H9 (cell line): ENCODE results near the gene LYPLA2. TPM values are rescaled to one million over a fixed set of nuclear protein-coding genes. Genes with fewer than 3 reads are reported as not detected.
A peak's percentile ranks its signal among the peaks of the same experiment; 100 is the strongest.

Source experiments
- DNase-seq: peaks from one replicate; pipeline ENCODE4 v3.0.0-alpha.2; 2017
- H2AFZ ChIP-seq: one replicate; pipeline ENCODE4 v1.6.1; 2013; ENCODE audit warnings: mild to moderate bottlenecking, low read length, control low read depth, moderate library complexity
- H2AK5ac ChIP-seq: 2 replicates; pipeline ENCODE4 v1.6.1; 2013; ENCODE audit warnings: low read length, control low read depth, mixed read lengths; ENCODE audit not compliant: insufficient read length
- H2BK120ac ChIP-seq: one replicate; pipeline ENCODE4 v1.6.1; 2013; ENCODE audit warnings: low read depth, mild to moderate bottlenecking, low read length, control low read depth, inconsistent platforms; ENCODE audit not compliant: poor library complexity, severe bottlenecking
- H2BK12ac ChIP-seq: 2 replicates; pipeline ENCODE4 v1.6.1; 2013; ENCODE audit warnings: low read length, control low read depth, mixed read lengths, low read depth; ENCODE audit not compliant: insufficient read length
- H2BK15ac ChIP-seq: 2 replicates; pipeline ENCODE4 v1.6.1; 2013; ENCODE audit warnings: low read depth, low read length, control low read depth
- H2BK20ac ChIP-seq: one replicate; pipeline ENCODE4 v1.6.1; 2013; ENCODE audit warnings: low read depth, mild to moderate bottlenecking, low read length, control low read depth, inconsistent platforms; ENCODE audit not compliant: poor library complexity, severe bottlenecking
- H2BK5ac ChIP-seq: 2 replicates; pipeline ENCODE4 v1.6.1; 2013; ENCODE audit warnings: low read length, control low read depth, mixed read lengths; ENCODE audit not compliant: insufficient read length
- H3K14ac ChIP-seq: 2 replicates; pipeline ENCODE4 v1.6.1; 2013; ENCODE audit warnings: low read length, control low read depth; ENCODE audit not compliant: insufficient read depth
- H3K18ac ChIP-seq: 2 replicates; pipeline ENCODE4 v1.6.1; 2013; ENCODE audit warnings: low read depth, mild to moderate bottlenecking, mixed read lengths, low read length, control low read depth; ENCODE audit not compliant: insufficient read length
- H3K23ac ChIP-seq: 2 replicates; pipeline ENCODE4 v1.6.1; 2013; ENCODE audit warnings: low read length, control low read depth, mixed read lengths, low read depth; ENCODE audit not compliant: insufficient read length
- H3K23me2 ChIP-seq: 2 replicates; pipeline ENCODE4 v1.6.1; 2013; ENCODE audit warnings: low read depth, mild to moderate bottlenecking, mixed read lengths, low read length, control low read depth; ENCODE audit not compliant: insufficient read length, poor library complexity, severe bottlenecking
- H3K27ac ChIP-seq: 2 replicates; pipeline ENCODE4 v1.5.1; 2013; ENCODE audit warnings: low read length, control low read depth, mixed read lengths, low read depth; ENCODE audit not compliant: insufficient read length
- H3K27me3 ChIP-seq: 2 replicates; pipeline ENCODE4 v1.6.1; 2013; ENCODE audit warnings: low read length, control low read depth, inconsistent platforms; ENCODE audit not compliant: insufficient read depth
- H3K4ac ChIP-seq: 2 replicates; pipeline ENCODE4 v1.6.1; 2013; ENCODE audit warnings: low read depth, mild to moderate bottlenecking, control low read depth, inconsistent platforms, low read length, moderate library complexity
- H3K4me1 ChIP-seq: 2 replicates; pipeline ENCODE4 v1.6.1; 2013; ENCODE audit warnings: low read length, control low read depth, inconsistent platforms; ENCODE audit not compliant: insufficient read depth
- H3K4me2 ChIP-seq: 2 replicates; pipeline ENCODE4 v1.6.1; 2013; ENCODE audit warnings: low read length, control low read depth, mixed read lengths; ENCODE audit not compliant: insufficient read length, insufficient read depth
- H3K56ac ChIP-seq: 2 replicates; pipeline ENCODE4 v1.6.1; 2013; ENCODE audit warnings: low read depth, mild to moderate bottlenecking, mixed read lengths, low read length, control low read depth; ENCODE audit not compliant: insufficient read length
- H3K79me1 ChIP-seq: 2 replicates; pipeline ENCODE4 v1.6.1; 2013; ENCODE audit warnings: low read depth, mild to moderate bottlenecking, moderate library complexity, low read length, control low read depth, inconsistent platforms; ENCODE audit not compliant: insufficient read depth, poor library complexity, severe bottlenecking
- H3K79me2 ChIP-seq: 2 replicates; pipeline ENCODE4 v1.6.1; 2013; ENCODE audit warnings: low read length, control low read depth, inconsistent platforms; ENCODE audit not compliant: insufficient read depth
- H3K9ac ChIP-seq: 2 replicates; pipeline ENCODE4 v1.6.1; 2013; ENCODE audit warnings: low read length, control low read depth, mixed read lengths; ENCODE audit not compliant: insufficient read length; ENCODE audit errors: extremely low read depth
- H3K9me3 ChIP-seq: one replicate; pipeline ENCODE4 v1.6.1; 2013; ENCODE audit warnings: low read depth, low read length, inconsistent platforms; ENCODE audit not compliant: control insufficient read depth
- H3T11ph ChIP-seq: one replicate; pipeline ENCODE4 v1.6.1; 2013; ENCODE audit warnings: mild to moderate bottlenecking, low read length, control low read depth, inconsistent platforms
- H4K20me1 ChIP-seq: one replicate; pipeline ENCODE4 v1.6.1; 2013; ENCODE audit not compliant: control insufficient read depth, insufficient read length, insufficient read depth
- H4K5ac ChIP-seq: 2 replicates; pipeline ENCODE4 v1.6.1; 2013; ENCODE audit warnings: low read depth, mild to moderate bottlenecking, mixed read lengths, low read length, control low read depth; ENCODE audit not compliant: insufficient read length
- H4K8ac ChIP-seq: replicated peaks from 2 replicates; pipeline ENCODE4 v1.6.1; 2013; ENCODE audit warnings: low read length, control low read depth, mixed read lengths, low read depth; ENCODE audit not compliant: insufficient read length
- H4K91ac ChIP-seq: 2 replicates; pipeline ENCODE4 v1.6.1; 2013; ENCODE audit warnings: low read depth, mild to moderate bottlenecking, moderate library complexity, mixed read lengths, low read length, control low read depth; ENCODE audit not compliant: insufficient read length
- H3K27ac Mint-ChIP-seq, 3 experiments: 2 replicates in 2 of 3; 3 replicates in 1 of 3; pipeline ENCODE4 v1.8.0; 2020 to 2021; ENCODE audit warnings: mixed read lengths in 3 of 3, mild to moderate bottlenecking in 1 of 3, moderate library complexity in 1 of 3
- H3K27me3 Mint-ChIP-seq: 2 replicates; pipeline ENCODE4 v1.8.0; 2021; ENCODE audit warnings: low read depth, mild to moderate bottlenecking, moderate library complexity, mixed read lengths
- H3K36me3 Mint-ChIP-seq, 3 experiments: 2 replicates in 2 of 3; 3 replicates in 1 of 3; pipeline ENCODE4 v1.8.0; 2020 to 2021; ENCODE audit warnings: low read depth in 3 of 3, mixed read lengths in 3 of 3; ENCODE audit not compliant: insufficient read depth in 1 of 3
- H3K4me1 Mint-ChIP-seq, 2 experiments: 2 replicates each; pipeline ENCODE4 v1.8.0; 2020; ENCODE audit warnings: mixed read lengths in 2 of 2
- H3K4me3 Mint-ChIP-seq, 2 experiments: 2 replicates in 1 of 2; 3 replicates in 1 of 2; pipeline ENCODE4 v1.8.0; 2020 to 2021; ENCODE audit warnings: mild to moderate bottlenecking in 2 of 2, mixed read lengths in 2 of 2, moderate library complexity in 1 of 2
- H3K9me3 Mint-ChIP-seq, 2 experiments: 2 replicates in 1 of 2; 3 replicates in 1 of 2; pipeline ENCODE4 v1.8.0; 2020; ENCODE audit warnings: mild to moderate bottlenecking in 2 of 2, mixed read lengths in 2 of 2, moderate library complexity in 1 of 2
- CTCF ChIP-seq: fragments of 200-600 bp; sonication (generic); conservative IDR thresholded peaks from 3 replicates; pipeline ENCODE4 v1.8.0; 2021; ENCODE audit warnings: antibody characterized with exemption, mild to moderate bottlenecking
- WGBS: extraction: QIAGEN DNeasy Blood & Tissue Kit; methylation state at CpG from one replicate; pipeline ENCODE4 v1.1.7; 2013; ENCODE audit warnings: missing lambda C conversion rate, low lambda C conversion rate, mixed read lengths; ENCODE audit not compliant: insufficient read length; ENCODE audit errors: extremely low coverage; 5-methylcytosine and 5-hydroxymethylcytosine counted together
- total RNA-seq: library from RNA; stranded (reverse); gene quantifications from 2 replicates; pipeline ENCODE4 v1.2.1, GENCODE V29; 2021

LYPLA2 gene
- total RNA-seq, 1 experiment from 2014 or later: 118 TPM

- Histone ChIP-seq H4K91ac (no peak overlapping the region), H4K8ac (no peak overlapping the region), H3K23ac (no peak overlapping the region), H2AK5ac (no peak overlapping the region), H2BK12ac (no peak overlapping the region), H3K4me1 (no peaks in the 10 kb centered on the region; the same call in 1 of the 2 replicates), H2BK15ac (no peak overlapping the region), H3K79me2 (no peaks in the 10 kb centered on the region), H3K56ac (no peak overlapping the region), H2BK5ac (no peak overlapping the region), H3K18ac (peak overlapping the region; percentile 18), H4K20me1 (no peaks in the 10 kb centered on the region), H3K9me3 (no peaks in the 10 kb centered on the region), H3K4ac (no peak overlapping the region), H3K9ac (peak overlapping the region; percentile 36), H3K79me1 (no peaks in the 10 kb centered on the region), H2AFZ (no peak overlapping the region), H2BK20ac (no peak overlapping the region), H3K14ac (peak overlapping the region; percentile 44), H3T11ph (no peak overlapping the region), H3K4me2 (peak overlapping the region; percentile 78), H3K27me3 (no peaks in the 10 kb centered on the region), H4K5ac (no peak overlapping the region), H3K27ac (no peak overlapping the region), H2BK120ac (no peak overlapping the region), H3K23me2 (peaks cover 11% of the 10 kb centered on the region)
- Mint-ChIP-seq H3K9me3 (no peaks in the 10 kb centered on the region), H3K36me3 (peaks cover 4 to 30% (median 21%) of the 10 kb centered on the region in 3 experiments; a peak in 5 of 7 replicates), H3K27me3 (peaks cover 8% of the 10 kb centered on the region), H3K27ac (peak overlapping the region in 2 of 3 experiments; percentile 41 to 99; a peak in 3 of 7 replicates), H3K4me1 (peaks cover 9 to 11% of the 10 kb centered on the region in 2 experiments), H3K4me3 (peak overlapping the region; percentile 90 to 91)
- TF ChIP-seq CTCF: no peak
- DNase-seq: peak; percentile 89
- no CpG with 5 or more reads among the region's 48 CpGs for WGBS
These were observed 8.8 kb downstream of the LYPLA2 start for GRCh38 chr1:23799570-23800399.
